ENCODE results near the gene RELL1.
"Not testable (repeated sequence)": the region's sequence is repeated elsewhere in the genome, so short reads cannot be mapped to it uniquely, and the experiment has no call there.

The RELL1 gene

DNA sequence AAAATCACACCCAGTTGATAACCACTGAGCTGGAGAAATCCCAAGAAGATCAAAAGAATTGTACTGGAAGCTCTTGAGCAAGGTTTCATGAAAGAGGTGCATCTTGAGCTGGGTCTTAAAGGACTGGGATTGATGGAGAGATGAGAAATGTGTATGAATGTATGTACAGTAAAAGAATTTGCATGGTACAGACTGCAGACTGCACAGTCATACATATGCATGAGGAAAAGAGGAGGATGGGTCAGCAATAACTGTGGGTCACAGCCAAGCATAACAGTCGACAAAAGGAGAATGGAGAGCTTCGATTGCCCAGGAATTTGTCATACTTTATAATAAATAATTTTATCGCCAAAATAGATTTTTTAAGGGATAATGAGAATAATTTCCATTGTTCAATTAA, 4.8 kb upstream of the RELL1 start:
- DNase-seq: no peak

DNA sequence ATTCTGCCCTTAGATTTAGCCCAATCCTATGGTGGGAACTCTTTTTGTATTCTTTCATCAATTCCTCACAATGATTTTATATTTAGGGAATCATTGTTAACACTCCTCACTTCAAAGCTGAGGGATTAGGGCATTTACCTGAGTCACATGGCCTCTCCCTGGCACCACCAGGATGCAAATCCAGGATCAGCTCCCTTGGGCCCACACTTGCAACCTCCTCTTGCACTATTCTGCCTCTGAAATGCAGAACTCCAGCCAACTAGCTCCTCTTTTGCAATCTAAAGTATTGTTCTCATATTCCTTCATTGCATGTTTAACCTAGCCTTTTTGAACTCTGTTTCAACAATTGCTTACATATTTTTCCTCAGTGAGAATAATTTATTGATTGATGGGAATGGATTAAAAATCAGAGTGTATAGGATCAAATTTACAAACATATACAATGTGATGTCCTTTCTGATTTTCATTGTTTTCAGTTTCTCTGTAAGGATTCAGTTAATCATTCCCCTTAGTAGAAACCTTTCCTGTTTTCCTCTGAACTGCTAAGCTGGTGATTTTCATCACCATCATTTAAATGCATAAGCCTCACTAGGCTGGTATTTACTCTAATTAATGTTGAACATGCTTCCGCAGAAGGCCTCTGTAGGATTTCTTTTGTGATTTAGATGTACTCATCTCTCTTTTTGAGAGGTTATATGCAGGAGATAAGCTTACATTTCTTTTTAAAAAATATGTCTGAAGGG, 3.3 kb upstream of the RELL1 start:
- DNase-seq: no peak

DNA sequence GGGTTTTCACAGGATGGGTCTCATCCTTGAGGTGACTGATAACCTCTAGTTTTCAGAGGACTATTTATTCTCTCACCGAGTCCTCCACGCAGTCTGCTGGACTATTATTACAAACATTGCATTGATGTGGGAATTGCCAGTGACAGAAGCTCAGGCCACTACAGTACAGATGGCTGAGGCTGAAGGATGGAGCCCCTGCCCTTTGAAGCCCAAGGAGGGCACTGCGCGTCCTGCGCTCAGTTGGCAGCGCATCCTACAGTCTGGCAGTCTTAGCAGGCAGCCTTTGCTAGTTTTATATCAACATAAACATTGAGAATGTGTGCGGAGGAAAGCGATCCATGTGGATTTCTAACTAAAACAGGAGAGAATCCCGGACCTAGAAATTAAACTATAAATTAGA, 1.5 kb upstream of the RELL1 start:
- no peak for DNase-seq

DNA sequence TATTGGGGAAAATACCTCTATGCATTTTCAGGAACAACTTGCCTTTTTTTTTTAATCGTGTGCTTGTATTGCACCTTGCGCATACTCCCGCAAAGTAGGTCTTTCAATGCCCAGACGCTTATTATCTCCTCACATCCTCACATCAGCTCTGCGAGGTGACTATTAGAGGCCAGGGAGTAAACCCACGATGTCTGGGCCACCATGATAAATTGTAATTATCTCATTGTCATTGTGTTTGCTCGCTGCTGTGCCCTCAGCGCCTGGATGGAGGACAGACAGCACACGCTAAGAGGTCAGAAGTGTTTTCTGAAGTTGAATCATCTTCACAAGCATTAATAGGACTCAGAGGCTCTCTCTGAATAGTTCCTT, 1.0 kb upstream of the RELL1 start:
- DNase-seq: no peak

DNA sequence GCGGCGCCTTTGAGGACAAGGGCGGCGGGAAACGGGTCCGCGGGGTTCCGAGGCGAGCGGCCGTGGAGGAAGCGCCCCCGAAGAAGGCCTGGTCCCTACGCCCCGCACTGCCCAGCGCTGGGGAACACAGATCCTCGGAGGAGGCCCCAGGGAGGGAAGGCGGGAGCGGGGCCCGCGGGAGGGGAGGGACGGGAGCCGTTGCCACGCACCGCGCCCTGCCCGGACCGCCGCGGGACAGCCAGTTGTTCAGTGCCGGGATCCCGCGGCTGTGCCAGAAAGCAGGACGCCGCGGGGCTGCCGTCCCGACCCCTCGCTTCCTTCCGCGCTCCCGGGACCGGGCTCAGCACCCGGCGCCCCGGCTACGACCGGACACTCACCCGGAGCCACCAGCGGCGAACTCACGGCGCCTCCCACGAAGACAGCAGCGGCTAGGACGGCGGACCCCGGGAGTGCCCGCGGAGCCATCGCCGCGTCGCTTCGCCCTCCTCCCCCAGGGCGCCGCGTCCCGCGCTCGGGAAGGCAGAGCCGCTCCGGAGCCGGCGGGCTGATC, 278 bp downstream of the RELL1 start:
- no peak for DNase-seq

DNA sequence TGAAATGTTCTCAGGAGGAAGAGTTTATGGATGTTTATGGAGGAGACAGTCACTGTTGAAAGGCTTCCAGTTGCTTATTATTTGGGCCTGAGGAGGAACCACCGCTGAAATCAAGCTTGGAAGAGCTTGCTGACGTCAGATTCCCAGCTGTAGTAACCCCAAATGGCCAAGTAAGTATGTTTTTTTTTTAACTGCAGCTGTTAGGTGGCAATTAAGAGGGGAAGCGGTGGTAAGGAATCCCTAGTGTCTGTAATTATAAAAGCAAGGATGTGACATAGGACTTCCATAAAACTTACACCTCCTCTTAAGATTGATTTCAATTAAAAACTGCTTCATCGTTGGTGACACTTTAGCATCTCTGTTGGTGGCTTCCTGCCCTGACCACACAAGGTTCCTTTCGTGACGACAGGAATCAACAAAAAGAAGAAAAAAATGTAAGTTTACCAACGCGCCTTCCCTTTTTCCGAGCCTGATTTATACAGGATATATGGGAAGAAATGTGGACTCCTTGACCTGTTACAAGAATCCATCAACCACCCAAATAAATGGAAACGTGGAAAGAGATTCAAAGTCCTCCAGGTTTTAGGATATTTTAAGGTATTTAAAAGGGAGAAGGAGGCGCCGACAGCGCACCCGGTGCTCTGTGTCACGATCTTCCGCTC, 884 bp downstream of the RELL1 start:
- no peak for DNase-seq

DNA sequence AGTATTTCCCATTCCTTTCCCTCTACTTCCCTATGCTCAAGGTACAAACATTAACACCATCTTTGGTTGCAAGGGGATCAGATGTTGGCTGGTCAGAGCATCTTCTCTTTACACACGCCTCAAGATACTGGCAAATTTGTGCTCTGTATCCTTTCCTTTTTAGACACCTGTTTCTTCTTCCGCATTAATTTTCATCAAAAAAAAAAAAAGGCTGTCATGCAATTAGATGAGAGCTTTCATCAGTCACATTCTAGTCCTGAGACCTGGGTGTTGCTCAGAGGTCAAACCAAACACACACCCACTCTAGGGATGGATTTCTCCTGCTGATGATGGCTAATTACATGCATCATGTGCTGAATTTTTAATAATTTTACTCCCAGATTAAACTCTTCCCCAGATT, 2.0 kb downstream of the RELL1 start:
- DNase-seq: no peak

DNA sequence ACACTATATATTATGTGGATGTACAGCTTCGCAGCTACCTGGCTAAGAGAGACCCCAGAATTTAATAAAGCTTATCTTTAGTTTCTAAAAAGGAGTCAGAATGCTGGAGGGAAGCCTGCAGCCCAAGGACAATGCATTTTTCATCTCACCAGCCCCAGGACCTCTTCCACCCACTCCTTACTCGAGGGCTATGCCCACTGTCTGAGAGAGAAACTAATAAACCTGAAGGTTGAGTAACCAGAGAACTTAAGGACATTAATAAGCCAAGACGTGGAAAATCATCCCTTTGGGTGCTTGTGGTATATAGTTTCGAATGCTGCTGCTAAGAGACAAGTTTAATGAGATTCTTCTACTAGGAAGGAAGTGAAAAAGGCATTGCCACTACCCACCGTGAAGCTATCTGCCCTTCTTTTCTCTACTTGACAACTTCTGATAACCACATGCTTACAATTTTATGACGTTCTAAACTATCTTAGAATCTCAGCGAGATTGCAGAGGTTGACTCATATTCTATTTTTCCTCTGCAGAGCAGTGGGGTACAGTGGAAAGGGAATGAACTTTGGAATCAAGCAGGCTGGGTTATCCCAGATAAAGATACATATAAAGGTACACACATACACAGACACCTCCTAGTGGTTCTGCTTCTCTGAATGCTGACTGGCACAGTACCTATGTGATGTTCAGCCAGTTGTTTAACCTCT, 3.3 kb downstream of the RELL1 start:
- DNase-seq: no peak

DNA sequence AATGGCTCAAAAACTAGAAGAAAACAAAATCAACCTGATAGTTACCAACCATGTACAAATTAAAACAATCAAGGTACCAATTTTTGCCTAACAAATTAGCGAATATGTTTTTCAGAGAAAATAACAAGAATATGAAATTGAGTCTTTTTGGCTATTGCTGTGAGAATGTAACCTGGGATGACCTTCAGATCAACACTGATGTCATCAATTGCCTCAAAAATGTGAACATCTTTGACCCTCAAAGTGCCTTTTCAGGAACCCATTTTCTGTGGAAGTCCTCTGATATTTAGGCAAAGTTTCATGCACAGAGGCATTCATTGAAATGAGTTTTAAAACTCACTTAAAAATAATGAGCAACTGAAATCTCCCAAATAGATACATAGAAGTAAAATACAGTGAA, 6.1 kb downstream of the RELL1 start:
- no peak for DNase-seq

DNA sequence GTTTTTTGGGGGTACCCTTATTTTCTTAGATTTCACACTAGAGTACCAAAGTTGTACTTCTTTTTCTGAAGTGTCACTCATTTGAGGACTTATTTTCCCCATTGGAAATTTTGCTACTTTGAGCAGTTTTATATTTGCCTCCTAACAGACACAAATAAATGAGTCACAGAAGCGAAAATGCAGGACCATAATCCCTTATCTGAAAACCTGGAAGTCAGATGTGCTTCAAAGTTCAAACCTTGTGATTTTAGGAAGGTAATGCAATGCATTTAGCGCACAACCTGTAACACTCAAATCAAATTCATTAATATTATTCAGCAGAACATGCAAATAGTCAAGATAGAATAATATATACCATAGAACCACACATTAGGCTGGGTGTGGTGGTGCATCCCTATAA, 6.9 kb downstream of the RELL1 start:
- DNase-seq: no peak

DNA sequence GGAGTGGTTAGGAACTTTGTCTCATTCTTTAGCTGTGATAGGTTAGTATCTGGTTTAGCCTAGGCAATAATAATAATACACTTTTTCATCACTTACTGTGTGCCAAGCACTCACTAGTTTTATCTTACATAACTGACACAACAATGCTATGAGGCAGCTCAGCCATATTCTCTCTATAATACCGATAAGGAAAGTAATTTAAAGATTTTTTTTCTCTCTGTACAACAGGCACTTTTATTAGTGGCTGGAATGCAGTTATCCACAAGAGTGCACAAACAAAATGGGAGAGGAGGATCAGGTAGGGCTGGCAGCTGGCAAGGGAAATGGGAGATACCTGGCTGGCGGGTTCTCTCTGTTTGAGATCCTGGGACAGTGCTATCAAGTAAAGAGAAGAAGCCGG, 7.6 kb downstream of the RELL1 start:
- no peak for DNase-seq

DNA sequence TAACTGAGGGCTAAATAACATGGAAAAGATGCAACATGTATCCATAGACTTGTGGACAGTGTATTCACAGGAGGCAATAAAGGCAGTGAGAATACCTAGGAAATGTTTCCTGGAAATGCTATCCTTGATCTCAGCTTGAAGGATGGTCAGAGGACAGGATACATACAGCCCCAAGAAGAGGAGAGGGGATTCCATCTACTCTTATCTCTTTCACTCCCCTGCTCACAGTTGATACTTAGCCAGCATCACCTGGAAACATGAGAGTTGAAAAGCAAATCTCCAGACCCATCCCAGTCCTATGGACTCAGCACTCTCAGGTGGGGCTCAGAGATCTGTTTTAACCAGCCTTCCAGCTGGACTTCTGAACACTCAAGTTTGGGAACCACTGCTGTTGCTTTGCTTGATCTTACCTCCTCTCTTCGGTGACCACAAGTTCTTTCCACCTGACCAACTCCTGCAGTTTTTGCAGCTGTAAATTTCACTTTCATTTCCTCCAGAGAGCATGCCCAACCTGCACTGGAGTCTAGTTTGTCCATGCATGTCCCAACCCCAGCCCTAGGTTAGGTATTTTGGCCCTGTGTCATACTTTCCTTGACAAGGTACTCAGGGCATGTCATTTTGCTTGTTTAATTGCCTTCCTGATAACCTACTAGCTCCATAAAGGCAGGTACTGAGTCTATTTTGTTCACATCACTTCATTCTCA, 10.4 kb downstream of the RELL1 start:
- no peak for DNase-seq

DNA sequence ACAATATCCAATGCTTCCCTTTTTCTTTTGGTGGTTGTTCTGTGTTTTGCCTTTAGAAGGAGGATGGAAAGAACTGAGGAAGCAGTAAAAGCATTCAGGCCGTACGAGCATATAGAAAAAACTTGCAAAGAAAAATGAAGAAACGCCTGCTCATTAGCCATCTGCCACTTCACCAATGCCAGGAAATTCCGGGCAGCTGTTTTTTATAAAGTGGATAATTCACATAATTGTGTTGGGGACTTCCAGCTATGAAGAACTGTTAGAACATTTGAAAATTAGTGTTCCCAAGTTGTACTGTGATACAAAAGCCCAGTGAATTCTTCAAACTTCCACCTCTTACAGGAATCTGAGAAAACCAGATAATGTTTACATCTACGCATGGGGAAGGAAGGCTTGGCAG, 11.7 kb downstream of the RELL1 start:
- no peak for DNase-seq

DNA sequence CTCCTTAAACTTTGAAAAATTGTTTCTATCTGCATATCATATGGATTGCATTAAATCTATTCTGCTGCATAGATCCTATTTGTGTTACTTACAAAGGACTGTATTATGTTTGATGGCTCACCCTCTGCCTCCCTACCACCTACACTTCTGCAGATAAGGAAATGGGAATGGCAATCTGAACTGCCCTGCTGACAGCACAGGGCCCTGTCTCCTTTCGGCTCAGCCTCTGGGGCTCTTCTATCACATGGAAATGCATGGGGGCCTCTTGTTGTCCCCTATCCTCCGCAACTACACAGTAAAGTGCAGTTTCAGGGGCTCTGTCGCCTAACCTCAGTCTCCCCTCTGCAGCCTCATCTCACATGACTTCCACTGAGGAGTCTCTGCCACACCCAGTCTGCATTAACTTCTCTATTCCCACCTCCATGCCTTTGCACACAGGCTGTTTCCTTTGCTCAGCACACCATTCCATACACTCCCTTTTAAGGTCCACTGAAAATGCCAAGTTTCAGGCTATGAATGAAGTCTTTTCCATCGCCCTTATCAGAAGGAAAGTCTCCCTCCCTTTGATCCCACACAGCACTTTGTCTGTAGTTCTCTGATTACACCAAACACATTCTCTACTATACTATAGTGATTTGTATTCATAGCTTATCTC, 12.5 kb downstream of the RELL1 start:
- DNase-seq: no peak

DNA sequence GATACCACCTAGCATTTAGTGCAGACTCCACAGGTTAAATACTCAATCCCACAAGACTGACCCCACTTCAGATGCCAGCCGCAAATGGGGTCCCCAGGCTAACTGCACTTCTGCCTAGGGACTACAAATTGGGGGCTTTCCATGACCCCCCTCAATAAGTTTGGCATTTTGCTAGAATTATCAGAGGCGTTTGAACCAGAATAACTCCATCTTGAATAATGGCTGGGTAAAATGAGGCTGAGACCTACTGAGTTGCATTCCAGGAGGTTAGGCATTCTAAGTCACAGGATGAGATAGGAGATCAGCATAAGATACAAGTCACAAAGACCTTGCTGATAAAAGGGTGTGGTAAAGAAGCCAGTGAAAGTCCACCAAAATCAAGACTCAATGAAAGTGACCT, 15.1 kb downstream of the RELL1 start:
- DNase-seq: no peak

DNA sequence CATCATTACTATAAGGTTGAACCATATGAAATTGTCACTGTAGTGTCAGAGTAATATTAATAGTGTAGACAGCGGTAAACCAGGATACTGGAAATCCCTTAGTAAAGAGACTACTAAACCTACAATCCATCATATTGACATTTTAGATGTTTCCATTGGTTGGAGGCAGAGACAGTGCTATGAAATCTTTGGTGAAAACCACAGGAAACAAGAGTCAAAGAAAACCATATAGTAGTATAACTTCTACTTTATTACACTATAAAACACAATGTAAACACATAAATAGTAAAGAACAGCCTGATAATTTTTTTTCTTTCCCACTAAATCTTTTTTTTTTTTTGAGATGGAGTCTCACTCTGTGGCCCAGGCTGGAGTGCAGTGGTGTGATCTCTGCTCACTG, 15.9 kb downstream of the RELL1 start:
- no peak for DNase-seq

DNA sequence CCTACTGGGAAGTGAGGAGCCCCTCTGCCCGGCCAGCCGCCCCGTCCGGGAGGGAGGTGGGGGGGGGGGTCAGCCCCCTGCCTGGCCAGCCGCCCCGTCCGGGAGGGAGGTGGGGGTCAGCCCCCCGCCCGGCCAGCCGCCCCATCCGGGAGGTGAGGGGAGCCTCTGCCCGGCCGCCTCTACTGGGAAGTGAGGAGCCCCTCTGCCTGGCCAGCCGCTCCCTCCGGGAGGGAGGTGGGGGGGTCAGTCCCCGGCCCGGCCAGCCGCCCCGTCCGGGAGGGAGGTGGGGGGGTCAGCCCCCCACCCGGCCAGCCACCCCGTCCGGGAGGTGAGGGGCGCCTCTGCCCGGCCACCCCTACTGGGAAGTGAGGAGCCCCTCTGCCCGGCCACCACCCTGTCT, 17.1 kb downstream of the RELL1 start:
- not testable (repeated sequence) for DNase-seq

DNA sequence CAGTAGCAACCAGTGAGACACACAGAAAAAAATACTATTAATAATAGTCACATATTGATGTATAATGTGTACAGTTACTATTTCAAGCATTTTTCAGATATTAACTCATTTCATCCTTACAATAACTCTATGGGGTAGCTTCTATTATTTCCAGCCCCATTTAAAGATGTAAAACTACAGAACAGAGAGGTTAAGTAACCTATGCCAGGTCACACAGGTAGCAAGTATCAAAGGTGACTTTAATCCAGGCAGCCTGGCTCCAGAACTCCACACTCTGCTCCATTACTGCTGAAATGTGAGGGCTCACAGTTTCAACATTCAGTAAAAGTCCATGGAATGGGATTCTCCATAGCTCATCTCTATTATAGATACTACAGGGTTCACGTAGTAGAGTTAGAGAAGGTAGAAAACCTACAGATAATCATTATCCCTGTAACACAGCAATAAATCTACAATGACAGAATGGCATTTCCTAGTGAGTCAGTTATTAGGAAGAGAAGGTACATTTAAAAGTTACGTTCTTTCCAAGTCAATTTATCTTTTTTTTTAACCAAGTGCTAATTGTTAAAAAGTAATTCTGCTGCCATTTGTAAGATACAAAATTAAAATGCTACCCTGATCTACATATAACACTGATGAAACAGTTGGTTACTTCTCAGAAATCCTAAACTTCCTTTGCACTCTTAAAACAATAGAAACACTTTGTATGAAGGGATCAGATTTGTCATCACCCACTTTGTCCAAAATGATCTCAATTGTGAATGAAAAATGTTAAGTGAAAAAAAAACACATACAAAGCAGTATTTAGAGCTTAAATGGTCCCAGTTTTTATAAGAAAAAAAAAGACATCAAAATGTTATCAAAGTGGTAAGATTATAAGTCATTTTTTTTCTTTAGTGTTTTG, 18.7 kb downstream of the RELL1 start:
- no peak for DNase-seq

DNA sequence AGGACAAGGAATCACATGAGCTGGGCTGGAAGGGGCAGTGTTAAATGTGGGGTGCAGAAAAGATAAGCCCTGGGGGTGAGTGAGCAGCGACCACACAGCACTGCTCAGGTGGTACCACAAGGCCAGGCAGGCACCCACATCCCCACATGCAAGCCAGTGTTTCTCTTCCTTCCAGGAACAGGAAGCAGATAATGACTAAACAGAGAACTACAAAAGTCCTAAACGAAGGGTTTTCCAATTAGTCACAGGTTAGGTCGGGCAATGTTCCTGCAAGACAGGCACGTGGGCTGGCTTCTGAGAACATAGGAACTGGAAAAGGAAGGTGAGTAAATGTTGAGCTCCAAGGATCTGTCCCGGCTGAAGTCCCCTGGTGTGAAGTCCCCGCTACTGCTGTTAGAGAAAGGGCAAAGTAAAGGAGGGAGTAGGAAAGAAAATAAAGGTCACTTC, 19.5 kb downstream of the RELL1 start:
- no peak for DNase-seq

DNA sequence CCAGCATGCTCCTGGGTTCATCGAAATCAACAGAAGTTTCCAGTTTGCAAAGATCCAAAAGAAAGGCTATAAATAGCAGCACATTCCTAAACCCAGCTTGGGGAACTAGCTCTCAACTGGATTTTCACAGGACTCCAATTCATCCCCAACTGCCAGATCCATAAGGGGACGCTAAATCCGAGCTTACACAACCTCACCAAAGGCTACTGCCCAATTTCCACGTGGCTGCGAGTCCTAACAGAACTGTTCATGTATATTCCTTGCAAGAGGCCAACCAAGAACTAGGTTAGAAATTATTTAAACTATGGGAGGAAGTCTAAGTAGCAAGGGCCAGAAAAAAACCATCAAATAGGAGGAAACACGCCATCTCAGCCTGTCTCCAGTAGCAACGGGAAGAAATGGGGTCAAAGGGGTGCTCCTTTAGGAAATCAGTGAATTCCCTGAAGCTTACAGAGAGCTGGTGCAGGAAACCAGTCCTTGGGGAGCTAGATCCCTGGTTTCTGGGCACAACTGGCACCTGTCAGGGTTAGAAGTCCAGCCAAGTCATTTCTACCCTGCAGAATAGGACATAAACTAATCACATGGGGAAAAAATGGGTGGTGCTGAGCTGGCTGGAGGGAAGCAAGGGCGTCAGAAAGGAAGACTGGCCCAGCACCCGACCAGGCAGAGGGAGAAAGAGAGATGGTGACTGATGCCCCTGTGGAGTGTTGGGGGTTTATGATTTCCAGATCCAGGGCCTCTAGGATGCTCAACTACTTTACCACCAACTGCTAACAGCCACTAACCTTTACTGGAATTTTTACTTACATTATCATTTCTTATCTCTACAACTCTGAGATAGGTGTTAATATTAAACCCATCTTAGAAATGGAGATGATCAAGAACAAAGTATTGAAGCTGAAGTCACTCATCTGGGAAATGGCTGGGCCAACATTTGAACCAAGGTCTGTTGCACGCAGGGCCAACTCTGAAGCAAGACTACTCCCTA, 20.5 kb downstream of the RELL1 start:
- no peak for DNase-seq
